HG03378 (cell line): Measurements from ENCODE around the gene PANX1.

ENCODE experiments used
- ATAC-seq: cut with Tn5 transposase; IDR thresholded peaks from one replicate; pipeline ENCODE4 v1.9.1; 2021; ENCODE audit warnings: mild to moderate bottlenecking, moderate library complexity; ENCODE audit not compliant: unreplicated experiment

Gene PANX1

GRCh38 chr11:94183251-94183885 is 54.7 kb downstream of the PANX1 start:
- peak; percentile 14 for ATAC-seq

DNA sequence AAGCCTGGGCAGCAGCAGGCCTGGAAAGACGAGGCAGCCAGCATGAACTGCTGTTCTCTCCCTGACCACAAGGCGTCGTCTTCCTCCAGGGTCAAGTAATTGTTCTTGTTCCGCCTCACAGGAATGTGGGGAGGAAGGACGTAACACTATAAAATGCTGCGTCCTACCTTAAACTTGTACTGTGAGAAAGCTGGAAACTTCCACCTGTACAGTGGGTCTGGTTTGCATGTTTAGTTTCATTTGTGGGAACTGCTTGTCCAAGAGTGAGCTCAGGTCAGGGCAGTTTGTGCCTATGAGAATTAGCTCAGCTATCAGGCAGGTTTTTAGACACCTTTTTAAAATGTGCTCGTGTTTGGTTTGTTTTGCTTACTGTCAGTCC is 55.2 kb downstream of the PANX1 start:
- peak; percentile 66 for ATAC-seq

DNA sequence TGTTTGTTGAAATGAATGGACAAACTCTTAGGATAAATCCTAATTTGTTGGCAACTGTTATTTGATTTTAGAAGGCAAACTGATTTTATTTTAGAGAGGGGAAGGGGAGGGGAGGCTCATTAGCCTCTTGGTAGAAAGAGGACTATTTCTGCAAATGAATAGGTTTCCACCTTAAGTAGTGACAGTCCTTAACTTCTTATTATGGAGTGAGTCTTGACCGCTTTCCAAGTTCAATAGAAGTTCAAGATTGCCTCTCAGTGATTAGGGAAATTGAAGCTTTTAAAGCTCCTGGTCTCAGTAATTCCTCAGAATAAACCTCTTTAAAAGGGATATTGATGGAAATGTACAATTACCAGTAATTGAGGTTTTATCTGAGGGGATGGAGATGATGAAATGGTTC is 55.7 kb downstream of the PANX1 start:
- no peak for ATAC-seq

GRCh38 chr11:94184846-94185245 is 56.2 kb downstream of the PANX1 start:
- ATAC-seq = no peak

DNA sequence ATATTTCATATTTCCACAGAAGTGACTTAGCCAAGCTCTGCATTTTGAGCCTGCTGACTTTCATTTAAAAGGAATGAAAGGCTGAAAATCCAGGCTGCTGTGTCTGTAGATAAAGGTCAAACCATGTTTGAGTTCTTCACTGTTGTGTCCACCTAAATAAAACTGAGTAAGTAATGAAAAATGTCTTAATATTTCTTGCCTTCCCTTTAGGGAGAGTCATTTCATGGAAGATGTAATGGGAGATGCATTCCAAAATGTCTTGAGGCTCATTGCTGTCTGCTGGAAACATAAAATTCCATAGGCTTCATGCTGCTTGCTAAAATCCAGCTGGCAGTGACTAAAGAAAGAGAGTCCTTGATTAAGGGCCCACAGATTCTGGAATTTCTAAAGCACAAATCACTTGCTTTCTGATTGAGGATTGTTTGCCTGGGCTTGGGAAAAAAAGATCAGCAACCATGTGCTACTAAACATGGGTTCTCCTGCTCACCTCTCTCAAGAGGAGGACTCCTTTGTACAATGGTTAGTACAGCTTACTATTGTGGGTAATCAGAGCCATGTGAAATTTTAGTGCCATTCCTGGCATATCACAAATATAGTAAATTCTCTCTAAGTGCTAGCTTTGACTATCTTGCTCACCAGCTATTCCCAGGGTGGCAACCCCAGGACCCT is 56.9 kb downstream of the PANX1 start:
- no peak for ATAC-seq

- ATAC-seq = no peak
Observed at GRCh38 chr11:94186342-94187203, 57.9 kb downstream of the PANX1 start.

GRCh38 chr11:94193288-94193687 is 64.6 kb downstream of the PANX1 start:
- no peak for ATAC-seq

GRCh38 chr11:94194712-94195111 is 66.1 kb downstream of the PANX1 start:
- no peak for ATAC-seq

- ATAC-seq = no peak
Observed at GRCh38 chr11:94196363-94196762, 67.7 kb downstream of the PANX1 start.

GRCh38 chr11:94198718-94199117 is 70.1 kb downstream of the PANX1 start:
- no peak for ATAC-seq

DNA sequence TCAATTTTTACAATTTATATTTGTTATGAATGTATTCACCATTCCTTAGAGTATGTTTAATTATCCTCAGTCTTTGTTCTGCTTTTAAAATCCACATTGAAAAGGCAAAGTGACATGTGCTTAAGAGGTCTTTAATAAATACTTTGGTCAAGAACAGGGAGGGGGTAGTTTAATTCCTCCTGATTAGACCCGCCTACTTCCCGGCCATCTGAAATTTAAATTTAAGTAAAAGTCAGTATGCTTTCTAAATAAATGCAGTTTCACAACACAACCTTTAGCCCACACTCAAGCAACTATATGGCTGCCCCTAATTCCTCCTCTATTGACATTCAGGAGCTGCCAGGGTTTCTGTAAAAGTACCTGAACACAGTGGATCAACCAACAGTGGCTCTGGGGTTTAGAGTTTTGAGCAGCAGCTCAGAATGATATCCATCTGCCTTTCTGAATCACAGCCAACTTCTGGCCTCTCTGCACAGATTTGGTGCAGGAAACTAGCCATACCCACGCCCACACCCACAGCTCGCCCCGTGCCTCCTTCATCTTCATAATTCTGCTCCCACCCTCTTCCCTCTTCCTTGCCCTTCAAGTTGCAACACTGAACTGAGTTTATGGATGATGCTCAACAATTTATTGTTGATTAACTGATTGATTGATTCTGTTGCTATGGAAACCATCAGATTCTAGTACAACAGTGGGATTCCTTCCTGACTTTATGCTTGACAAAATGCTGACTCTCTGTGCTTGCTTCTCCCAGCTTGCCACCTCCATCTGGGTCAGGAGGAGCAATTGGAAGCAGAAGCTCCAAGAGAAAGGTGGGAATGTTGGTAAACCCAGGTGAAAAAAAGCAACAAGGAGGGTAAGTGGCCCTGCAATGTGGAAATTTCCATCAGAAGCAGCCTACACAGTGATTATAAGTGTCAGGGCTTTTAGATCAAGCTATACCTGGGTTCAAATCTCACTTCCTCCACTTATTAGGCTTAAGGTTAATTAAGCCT is 70.8 kb downstream of the PANX1 start:
- ATAC-seq = no peak

GRCh38 chr11:94201004-94201465 is 72.4 kb downstream of the PANX1 start:
- no peak for ATAC-seq

DNA sequence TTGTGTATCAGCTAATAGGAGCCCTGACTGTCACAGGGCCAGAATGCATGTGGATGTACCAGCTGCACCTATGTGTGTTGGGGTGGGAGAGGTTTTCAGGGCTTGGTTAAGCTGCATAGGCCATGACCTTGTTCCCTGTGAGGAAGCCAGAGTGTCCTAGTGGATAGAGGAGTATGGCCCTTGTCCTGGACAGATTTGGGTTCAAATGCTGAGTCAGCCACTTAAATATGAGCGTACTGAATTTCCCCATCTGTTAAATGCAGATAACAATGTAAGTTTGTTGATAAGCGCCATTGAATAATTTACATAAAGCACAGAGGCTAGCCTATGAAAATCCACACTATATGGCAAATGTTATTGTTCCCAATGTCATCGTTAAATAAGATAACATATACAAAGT is 74.4 kb downstream of the PANX1 start:
- ATAC-seq = no peak

DNA sequence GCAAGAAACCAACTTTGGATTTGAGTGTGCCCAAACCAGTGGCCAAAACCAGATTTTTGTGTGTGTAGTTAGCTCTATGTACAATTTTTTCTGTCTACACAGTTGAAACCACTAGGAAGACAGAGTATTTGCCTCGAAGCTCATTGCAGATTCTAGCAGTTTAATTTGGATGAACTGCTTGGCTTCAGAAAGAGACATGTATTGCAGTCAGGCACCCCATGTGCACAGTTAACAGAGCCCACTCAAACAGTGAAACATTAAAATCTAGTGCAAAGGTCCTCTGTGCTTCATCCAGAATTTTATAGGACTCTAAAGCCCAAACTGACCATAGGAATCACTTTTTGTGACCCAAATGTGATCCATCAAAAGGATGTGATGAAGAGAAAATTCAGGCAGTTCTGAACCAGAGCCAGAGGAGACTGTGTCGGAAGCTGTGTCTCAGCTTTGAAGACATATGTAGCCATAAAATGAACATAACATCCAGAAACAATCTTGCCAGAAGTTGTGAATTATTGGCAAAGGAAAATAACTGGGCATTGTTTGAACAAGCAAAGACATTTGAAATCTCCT is 82.7 kb downstream of the PANX1 start:
- no peak for ATAC-seq

GRCh38 chr11:94212898-94213297 is 84.3 kb downstream of the PANX1 start:
- ATAC-seq = no peak

GRCh38 chr11:94217705-94218104 is 89.1 kb downstream of the PANX1 start:
- no peak for ATAC-seq

GRCh38 chr11:94218372-94218771 is 89.7 kb downstream of the PANX1 start:
- no peak for ATAC-seq

DNA sequence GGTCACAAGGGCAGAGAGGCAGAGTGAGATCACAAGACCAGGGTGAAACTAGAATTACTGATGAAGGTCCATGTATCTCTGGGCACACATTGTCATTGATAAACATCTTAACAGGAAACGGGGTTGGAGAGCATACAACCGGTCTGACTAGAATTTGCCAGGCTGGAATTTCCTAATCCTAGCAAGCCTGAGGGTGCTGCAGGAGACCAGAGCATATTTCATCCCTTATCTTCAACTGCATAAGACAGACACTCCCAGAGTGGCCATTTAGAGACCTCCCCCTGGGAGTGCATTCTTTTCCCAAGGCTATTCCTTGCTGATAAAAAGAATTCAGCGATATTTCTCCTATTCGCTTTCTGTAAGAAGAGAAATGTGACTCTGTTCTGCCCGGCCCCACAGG is 91.1 kb downstream of the PANX1 start:
- ATAC-seq = no peak

- ATAC-seq = no peak
Observed at GRCh38 chr11:94224078-94224477, 95.4 kb downstream of the PANX1 start.
